B cell (primary cell): Measurements from ENCODE around the gene ZNF469. TPM values are rescaled to one million over a fixed set of nuclear protein-coding genes. Genes with fewer than 3 reads are reported as not detected.

Source experiments
- ATAC-seq: fragments of 200-7000 bp; cut with Tn5 transposase; one replicate; pipeline ENCODE4 v1.10.0; 2021; ENCODE audit warnings: low read depth, mild to moderate bottlenecking, moderate number of reproducible peaks, moderate library complexity
- CTCF ChIA-PET: fragments of 350-600 bp; sonication (Branson Sonifier 250); formaldehyde crosslinking; loops from one replicate; lab custom pipeline; 2021; ENCODE audit warnings: antibody characterized with exemption, inconsistent platforms; lab: Charles Lee
- POLR2A ChIA-PET: fragments of 350-600 bp; sonication (Branson Sonifier 250); formaldehyde crosslinking; loops from one replicate; lab custom pipeline; 2021; ENCODE audit warnings: antibody characterized with exemption; lab: Charles Lee
- DNase-seq: peaks from one replicate; pipeline ENCODE4 v3.0.0; 2013
- H2AFZ ChIP-seq: 2 replicates; pipeline ENCODE4 v1.6.1; 2012; ENCODE audit warnings: mild to moderate bottlenecking, low read depth, low read length; ENCODE audit not compliant: insufficient read depth, poor library complexity, severe bottlenecking
- H3K27ac ChIP-seq, 2 donors: 1 replicate in 1 of 2; 2 replicates in 1 of 2; pipeline ENCODE4 v1.5.1; 2012 to 2013; ENCODE audit warnings: low read length in 2 of 2, mild to moderate bottlenecking in 2 of 2, moderate library complexity in 1 of 2
- H3K27me3 ChIP-seq, 4 experiments: fragments of 200-600 bp in 1 of 4; sonication (generic) in 1 of 4; replicated peaks in 1 of 4; 1 replicate in 2 of 4; 2 replicates in 2 of 4; pipeline versions ENCODE4 v1.6.1 to v1.7.0; 2013 to 2016; ENCODE audit warnings: low read length in 3 of 4, mild to moderate bottlenecking in 2 of 4, mixed read lengths in 1 of 4, moderate library complexity in 1 of 4; ENCODE audit not compliant: insufficient read depth in 4 of 4, control insufficient read depth in 3 of 4; ENCODE audit errors: control extremely low read depth in 1 of 4
- H3K36me3 ChIP-seq, 2 experiments: replicated peaks in 1 of 2; 1 replicate in 1 of 2; 2 replicates in 1 of 2; pipeline versions ENCODE4 v1.6.1 to v1.7.1; 2013; ENCODE audit warnings: low read length in 1 of 2; ENCODE audit not compliant: insufficient read depth in 2 of 2, control insufficient read depth in 1 of 2; ENCODE audit errors: control extremely low read depth in 1 of 2, extremely low read depth in 1 of 2
- H3K4me1 ChIP-seq, 2 donors: fragments of 200-600 bp in 1 of 2; sonication (generic) in 1 of 2; 1 replicate in 1 of 2; 2 replicates in 1 of 2; pipeline versions ENCODE4 v1.5.1 to v1.6.1; 2013 to 2017; ENCODE audit warnings: low read length in 2 of 2; ENCODE audit not compliant: control insufficient read depth in 2 of 2, insufficient read depth in 2 of 2
- H3K4me2 ChIP-seq: replicated peaks from 2 replicates; pipeline ENCODE3; 2012; ENCODE audit warnings: mild to moderate bottlenecking, low read depth, low read length; ENCODE audit not compliant: poor library complexity, severe bottlenecking
- H3K4me3 ChIP-seq, 5 experiments: fragments of 200-600 bp in 1 of 5; sonication (generic) in 1 of 5; 1 replicate in 3 of 5; 2 replicates in 2 of 5; pipeline versions ENCODE4 v1.5.1 to v1.7.0; 2011 to 2016; ENCODE audit warnings: low read length in 4 of 5, mild to moderate bottlenecking in 4 of 5, low read depth in 2 of 5, control low read depth in 1 of 5, moderate library complexity in 1 of 5; ENCODE audit not compliant: insufficient read depth in 1 of 5; ENCODE audit errors: control extremely low read depth in 1 of 5, extremely low read depth in 1 of 5
- H3K79me2 ChIP-seq: fragments of 200-600 bp; sonication (generic); one replicate; pipeline ENCODE4 v1.6.0; 2016; ENCODE audit warnings: low read length; ENCODE audit not compliant: control insufficient read depth, insufficient read depth
- H3K9ac ChIP-seq: fragments of 200-600 bp; sonication (generic); 2 replicates; pipeline ENCODE4 v1.6.1; 2017; ENCODE audit warnings: mild to moderate bottlenecking, low read length, moderate library complexity
- H3K9me3 ChIP-seq, 3 donors: one replicate each; pipeline versions ENCODE4 v1.6.1 to v1.7.1; 2013; ENCODE audit warnings: low read length in 2 of 3; ENCODE audit not compliant: control insufficient read depth in 2 of 3, insufficient read depth in 1 of 3; ENCODE audit errors: control extremely low read depth in 1 of 3
- H4K20me1 ChIP-seq: 2 replicates; pipeline ENCODE4 v1.6.0; 2012; ENCODE audit warnings: mild to moderate bottlenecking, low read length; ENCODE audit not compliant: insufficient read depth, control insufficient read depth, poor library complexity, severe bottlenecking
- H3K27ac Mint-ChIP-seq: one replicate; pipeline ENCODE4 v1.8.0; 2021; ENCODE audit warnings: mixed read lengths
- H3K27me3 Mint-ChIP-seq: one replicate; pipeline ENCODE4 v1.8.0; 2021; ENCODE audit warnings: mixed read lengths
- H3K4me1 Mint-ChIP-seq: one replicate; pipeline ENCODE4 v1.8.0; 2021; ENCODE audit warnings: mixed read lengths
- H3K4me3 Mint-ChIP-seq: one replicate; pipeline ENCODE4 v1.8.0; 2021; ENCODE audit warnings: mixed read lengths
- H3K9me3 Mint-ChIP-seq: one replicate; pipeline ENCODE4 v1.8.0; 2022; ENCODE audit warnings: mixed read lengths; ENCODE audit not compliant: insufficient read depth
- CTCF ChIP-seq: fragments of 200-600 bp; IDR thresholded peaks from one replicate; pipeline ENCODE4 v1.8.0; 2022; ENCODE audit warnings: antibody characterized with exemption, mild to moderate bottlenecking
- EZH2 ChIP-seq: IDR thresholded peaks from 2 replicates; pipeline ENCODE4 v1.6.1; 2012; ENCODE audit warnings: borderline replicate concordance, low read depth, mild to moderate bottlenecking, moderate library complexity, low read length; ENCODE audit not compliant: insufficient read depth, poor library complexity, severe bottlenecking
- WGBS: methylation state at CpG from one replicate; pipeline ENCODE4 v1.1.5; 2013; ENCODE audit warnings: missing lambda C conversion rate; ENCODE audit not compliant: insufficient coverage; 5-methylcytosine and 5-hydroxymethylcytosine counted together
- intact Hi-C: fragments of 100-400 bp; cut with micrococcal nuclease; formaldehyde crosslinking; loops from one replicate; pipeline ENCODE4 v1.10.0; 2022
- polyA plus RNA-seq: library from polyadenylated mRNA; depleted of rRNA; stranded (reverse); fragments of >200 nt; gene quantifications from 2 replicates; pipeline ENCODE4 v1.2.3, GENCODE V29; 2012
- total RNA-seq, 2 donors: library from RNA; stranded (reverse); fragments of 120-200 nt in 1 of 2; gene quantifications; 1 replicate in 1 of 2; 2 replicates in 1 of 2; pipeline versions ENCODE4 v1.2.3 to v1.2.4, GENCODE V29; 2013 to 2022

ZNF469 gene
- total and polyA plus RNA-seq, 2 donors (not counting 1 experiment from before 2014, with no cell fraction given) = 0.25 to 5.9 TPM

DNA sequence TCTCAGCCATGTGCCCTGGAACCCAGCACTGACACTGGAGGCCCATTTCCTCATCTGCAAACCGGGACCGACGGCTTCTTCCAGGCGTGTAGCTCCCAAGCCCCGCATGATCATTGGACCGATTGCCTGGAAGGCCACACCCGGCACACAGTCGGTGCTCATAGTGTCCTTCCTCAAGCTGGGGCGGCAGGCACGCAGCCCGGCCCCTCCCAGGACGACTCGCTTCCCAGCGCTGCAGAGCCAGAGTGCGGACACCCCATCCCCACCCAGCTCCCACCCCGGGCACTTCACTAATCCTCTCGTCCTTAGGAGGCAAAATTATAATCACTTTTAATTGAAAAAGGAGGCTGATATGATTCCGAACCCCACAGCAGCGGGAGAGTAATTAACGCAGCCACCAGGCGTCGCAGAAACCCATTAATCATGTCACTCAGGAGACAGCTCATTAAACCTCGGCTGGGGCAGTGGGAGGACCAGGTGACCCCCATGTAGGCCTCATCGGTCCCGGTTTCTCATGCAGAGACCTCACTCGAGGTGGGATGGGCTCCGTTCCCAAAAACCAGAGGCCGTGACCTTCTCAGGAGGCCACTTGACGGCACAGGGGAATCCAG lies 33.1 kb downstream of the ZNF469 start:
- Histone ChIP-seq H3K27ac (no peak overlapping the region), H4K20me1 (no peaks in the 10 kb centered on the region), H3K4me1 (no peaks in the 10 kb centered on the region), H3K9ac (no peak overlapping the region), H3K79me2 (no peaks in the 10 kb centered on the region), H3K36me3 (no peaks in the 10 kb centered on the region), H3K4me3 (no peak overlapping the region), H2AFZ (no peak overlapping the region), H3K9me3 (no peaks in the 10 kb centered on the region), H3K4me2 (no peak overlapping the region), H3K27me3 (peaks cover 0 to 2% (median 0%) of the 10 kb centered on the region in 4 experiments)
- intact Hi-C loops = no loop called here
- Mint-ChIP-seq H3K27ac (no peak overlapping the region), H3K27me3 (no peaks in the 10 kb centered on the region), H3K9me3 (no peaks in the 10 kb centered on the region), H3K4me1 (no peaks in the 10 kb centered on the region), H3K4me3 (no peak overlapping the region)
- ChIA-PET POLR2A (no interaction called here), CTCF (no interaction called here)
- TF ChIP-seq CTCF (no peak), EZH2 (no peak)
- ATAC-seq = no peak
- 87% methylated on average over 23 of the region's 29 CpGs for WGBS
- DNase-seq = no peak

DNA sequence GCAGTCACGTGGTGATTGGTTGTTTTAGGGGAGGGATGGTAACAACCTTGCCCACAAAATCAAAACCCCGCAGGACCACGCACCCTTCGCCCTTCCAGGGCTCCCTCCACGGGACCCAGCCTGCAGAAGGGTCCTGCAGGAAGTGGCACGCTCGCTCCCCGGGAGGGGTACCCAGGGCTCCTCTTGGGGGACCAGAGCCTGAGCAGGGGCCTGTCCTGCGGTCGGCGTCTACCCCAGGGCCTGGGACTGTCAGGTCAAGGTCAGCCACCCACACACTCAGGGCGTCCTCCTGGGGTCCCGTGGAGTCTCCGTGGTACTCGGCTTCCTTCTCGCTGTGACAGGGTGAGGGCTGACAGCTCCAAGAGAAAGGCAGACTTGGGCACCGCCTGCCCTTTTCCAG lies 33.9 kb downstream of the ZNF469 start:
- Histone ChIP-seq H3K36me3 (no peaks in the 10 kb centered on the region), H3K27ac (no peak overlapping the region), H3K4me1 (no peaks in the 10 kb centered on the region), H3K79me2 (no peaks in the 10 kb centered on the region), H2AFZ (no peak overlapping the region), H3K9ac (no peak overlapping the region), H3K27me3 (peaks cover 0 to 2% (median 0%) of the 10 kb centered on the region in 4 experiments), H4K20me1 (no peaks in the 10 kb centered on the region), H3K9me3 (no peaks in the 10 kb centered on the region), H3K4me3 (no peak overlapping the region), H3K4me2 (no peak overlapping the region)
- 94% methylated on average over 17 of the region's 17 CpGs for WGBS
- Mint-ChIP-seq H3K4me3 (no peak overlapping the region), H3K27me3 (no peaks in the 10 kb centered on the region), H3K27ac (no peak overlapping the region), H3K4me1 (no peaks in the 10 kb centered on the region), H3K9me3 (no peaks in the 10 kb centered on the region)
- DNase-seq = no peak
- ATAC-seq = no peak
- POLR2A ChIA-PET = no interaction called here
- intact Hi-C loops = no loop called here
- TF ChIP-seq EZH2 = no peak
- TF ChIP-seq CTCF = no peak
- CTCF ChIA-PET = no interaction called here
